ENCODE results near the gene UTS2R. TPM values are rescaled to one million over a fixed set of nuclear protein-coding genes. Genes with fewer than 3 reads are reported as not detected.

The UTS2R gene
- total RNA-seq, 1 donor from 2014 or later = 6.5 TPM

GRCh38 chr17:82402865-82403264 is 31.3 kb downstream of the UTS2R start:
- TF ChIP-seq CTCF (IDR thresholded peaks at IDR 0.05; ENCODE audit: unreplicated experiment) = no peak
- H3K4me3 Mint-ChIP-seq = no peak overlapping the region
- no peak overlapping the region for H3K27ac Mint-ChIP-seq
- H3K9me3 Mint-ChIP-seq = no peaks in the 10 kb centered on the region
- no peaks in the 10 kb centered on the region for H3K4me1 Mint-ChIP-seq
- H3K27me3 Mint-ChIP-seq (ENCODE audit: low read depth) = no peaks in the 10 kb centered on the region
- H3K36me3 Mint-ChIP-seq = peaks cover 24% of the 10 kb centered on the region
- DNase-seq (ENCODE audit: low spot score in 2 of 2, unreplicated experiment in 2 of 2) = no peak

GRCh38 chr17:82403662-82404660 is 32.4 kb downstream of the UTS2R start:
- Mint-ChIP-seq H3K27ac (no peak overlapping the region), H3K9me3 (no peaks in the 10 kb centered on the region), H3K4me3 (no peak overlapping the region), H3K27me3 (ENCODE audit: low read depth) (no peaks in the 10 kb centered on the region), H3K4me1 (no peaks in the 10 kb centered on the region), H3K36me3 (peaks cover 24% of the 10 kb centered on the region)
- TF ChIP-seq CTCF (IDR thresholded peaks at IDR 0.05; ENCODE audit: unreplicated experiment) = no peak
- DNase-seq (ENCODE audit: low spot score in 2 of 2, unreplicated experiment in 2 of 2) = no peak

- no peak for TF ChIP-seq CTCF (IDR thresholded peaks at IDR 0.05; ENCODE audit: unreplicated experiment)
- no peaks in the 10 kb centered on the region for H3K9me3 Mint-ChIP-seq
- peaks cover 27% of the 10 kb centered on the region for H3K36me3 Mint-ChIP-seq
- H3K4me3 Mint-ChIP-seq = no peak overlapping the region
- H3K27ac Mint-ChIP-seq = no peak overlapping the region
- no peaks in the 10 kb centered on the region for H3K27me3 Mint-ChIP-seq (ENCODE audit: low read depth)
- H3K4me1 Mint-ChIP-seq = no peaks in the 10 kb centered on the region
- no peak for DNase-seq (ENCODE audit: low spot score in 2 of 2, unreplicated experiment in 2 of 2)
Measured at GRCh38 chr17:82405051-82405450, 33.5 kb downstream of the UTS2R start.

GRCh38 chr17:82406131-82406671 is 34.6 kb downstream of the UTS2R start:
- no peak for TF ChIP-seq CTCF (IDR thresholded peaks at IDR 0.05; ENCODE audit: unreplicated experiment)
- Mint-ChIP-seq H3K4me3 (no peak overlapping the region), H3K36me3 (peaks cover 24% of the 10 kb centered on the region), H3K9me3 (no peaks in the 10 kb centered on the region), H3K4me1 (no peaks in the 10 kb centered on the region), H3K27me3 (ENCODE audit: low read depth) (no peaks in the 10 kb centered on the region), H3K27ac (no peak overlapping the region)
- DNase-seq (ENCODE audit: low spot score in 2 of 2, unreplicated experiment in 2 of 2) = no peak

- Mint-ChIP-seq H3K27me3 (ENCODE audit: low read depth) (no peaks in the 10 kb centered on the region), H3K27ac (no peak overlapping the region), H3K4me1 (no peaks in the 10 kb centered on the region), H3K4me3 (no peak overlapping the region), H3K36me3 (peaks cover 23% of the 10 kb centered on the region), H3K9me3 (no peaks in the 10 kb centered on the region)
- no peak for DNase-seq (ENCODE audit: low spot score in 2 of 2, unreplicated experiment in 2 of 2)
- TF ChIP-seq CTCF (IDR thresholded peaks at IDR 0.05; ENCODE audit: unreplicated experiment) = no peak
Measured at GRCh38 chr17:82407255-82407654, 35.7 kb downstream of the UTS2R start.
